Astrocyte (in vitro differentiated cells and primary cell): ENCODE results near the gene APOL6. TPM values are rescaled to one million over a fixed set of nuclear protein-coding genes. Genes with fewer than 3 reads are reported as not detected.

ENCODE experiments used
- DNase-seq: peaks from one replicate; pipeline ENCODE4 v3.0.0-alpha.2; 2010; ENCODE audit warnings: low read depth
- FAIRE-seq: peaks from 2 replicates; lab custom pipeline; 2011; peaks lifted over from hg19 to GRCh38; lab: Jason Lieb, UNC
- H2AFZ ChIP-seq: 2 replicates; pipeline ENCODE4 v1.6.0; 2012; ENCODE audit warnings: low read depth, low read length, inconsistent platforms
- H3K27ac ChIP-seq: 2 replicates; pipeline ENCODE4 v1.5.1; 2011; ENCODE audit warnings: low read depth, low read length, inconsistent platforms
- H3K27me3 ChIP-seq: 2 replicates; pipeline ENCODE4 v1.6.0; 2011; ENCODE audit warnings: low read length, inconsistent platforms; ENCODE audit not compliant: insufficient read depth
- H3K36me3 ChIP-seq: 2 replicates; pipeline ENCODE4 v1.5.1; 2011; ENCODE audit warnings: low read length, inconsistent platforms; ENCODE audit not compliant: insufficient read depth
- H3K4me1 ChIP-seq: 2 replicates; pipeline ENCODE4 v1.5.1; 2011; ENCODE audit warnings: low read length, inconsistent platforms; ENCODE audit not compliant: insufficient read depth
- H3K4me2 ChIP-seq: 2 replicates; pipeline ENCODE4 v1.6.0; 2012; ENCODE audit warnings: low read length, inconsistent platforms
- H3K4me3 ChIP-seq: 2 replicates; pipeline ENCODE4 v1.5.1; 2011; ENCODE audit warnings: low read depth, mild to moderate bottlenecking, low read length, inconsistent platforms; ENCODE audit not compliant: insufficient read depth
- H3K79me2 ChIP-seq: 2 replicates; pipeline ENCODE4 v1.6.0; 2012; ENCODE audit warnings: mild to moderate bottlenecking, low read length, inconsistent platforms; ENCODE audit not compliant: insufficient read depth
- H3K9ac ChIP-seq: 2 replicates; pipeline ENCODE4 v1.6.0; 2012; ENCODE audit warnings: mild to moderate bottlenecking, low read length, inconsistent platforms
- H3K9me3 ChIP-seq: 2 replicates; pipeline ENCODE4 v1.5.1; 2012; ENCODE audit warnings: low read depth, mild to moderate bottlenecking, low read length, inconsistent platforms; ENCODE audit not compliant: insufficient read depth
- H4K20me1 ChIP-seq: 2 replicates; pipeline ENCODE4 v1.6.0; 2012; ENCODE audit warnings: low read length, inconsistent platforms; ENCODE audit not compliant: insufficient read depth
- H3K27ac Mint-ChIP-seq: one replicate; pipeline ENCODE4 v1.8.0; 2021; ENCODE audit warnings: mild to moderate bottlenecking, mixed read lengths; ENCODE audit not compliant: unreplicated experiment
- H3K27me3 Mint-ChIP-seq: one replicate; pipeline ENCODE4 v1.8.0; 2021; ENCODE audit warnings: low read depth, mixed read lengths; ENCODE audit not compliant: unreplicated experiment
- H3K36me3 Mint-ChIP-seq: one replicate; pipeline ENCODE4 v1.8.0; 2021; ENCODE audit warnings: low read depth, mixed read lengths; ENCODE audit not compliant: unreplicated experiment
- H3K4me1 Mint-ChIP-seq: one replicate; pipeline ENCODE4 v1.8.0; 2021; ENCODE audit warnings: low read depth, mixed read lengths; ENCODE audit not compliant: unreplicated experiment
- H3K4me3 Mint-ChIP-seq: one replicate; pipeline ENCODE4 v1.8.0; 2021; ENCODE audit warnings: mild to moderate bottlenecking, moderate library complexity, mixed read lengths; ENCODE audit not compliant: unreplicated experiment
- H3K9me3 Mint-ChIP-seq: one replicate; pipeline ENCODE4 v1.8.0; 2021; ENCODE audit warnings: mild to moderate bottlenecking, mixed read lengths; ENCODE audit not compliant: unreplicated experiment
- CTCF ChIP-seq: IDR thresholded peaks from 2 replicates; pipeline ENCODE4 v1.5.1; 2011; ENCODE audit warnings: low read depth, mild to moderate bottlenecking, inconsistent platforms, low read length, moderate library complexity; ENCODE audit not compliant: insufficient read depth
- EZH2 ChIP-seq: IDR thresholded peaks from 2 replicates; pipeline ENCODE4 v1.6.1; 2012; ENCODE audit warnings: mild to moderate bottlenecking, low read length, inconsistent platforms; ENCODE audit not compliant: insufficient read depth
- total RNA-seq: library from RNA; stranded (reverse); gene quantifications from 2 replicates; pipeline ENCODE4 v1.2.1, GENCODE V29; 2021

APOL6 gene
- total RNA-seq, 1 donor from 2014 or later: 5.9 TPM

GRCh38 chr22:35600476-35600875 is 47.8 kb upstream of the APOL6 start:
- TF ChIP-seq CTCF: no peak
- TF ChIP-seq EZH2: no peak
- H3K9ac ChIP-seq: no peak overlapping the region
- no peak overlapping the region for H3K4me2 ChIP-seq
- H3K27me3 ChIP-seq: no peaks in the 10 kb centered on the region
- H3K79me2 ChIP-seq: no peaks in the 10 kb centered on the region
- FAIRE-seq (no peak), DNase-seq (no peak)
- Mint-ChIP-seq H3K36me3 (no peaks in the 10 kb centered on the region), H3K27ac (no peak overlapping the region), H3K27me3 (peaks cover 11% of the 10 kb centered on the region), H3K4me3 (no peak overlapping the region), H3K4me1 (peaks cover 13% of the 10 kb centered on the region), H3K9me3 (no peaks in the 10 kb centered on the region)
- no peaks in the 10 kb centered on the region for H4K20me1 ChIP-seq
- no peak overlapping the region for H3K27ac ChIP-seq
- H3K36me3 ChIP-seq: no peaks in the 10 kb centered on the region
- H3K4me3 ChIP-seq: no peak overlapping the region
- no peak overlapping the region for H2AFZ ChIP-seq
- no peaks in the 10 kb centered on the region for H3K9me3 ChIP-seq
- peaks cover 18% of the 10 kb centered on the region for H3K4me1 ChIP-seq

- no peak overlapping the region for H3K9ac ChIP-seq
- no peak overlapping the region for H3K4me3 ChIP-seq
- H3K27ac ChIP-seq: no peak overlapping the region
- Mint-ChIP-seq H3K4me1 (peaks cover 13% of the 10 kb centered on the region), H3K4me3 (no peak overlapping the region), H3K27me3 (peaks cover 9% of the 10 kb centered on the region), H3K27ac (no peak overlapping the region), H3K9me3 (no peaks in the 10 kb centered on the region), H3K36me3 (no peaks in the 10 kb centered on the region)
- no peaks in the 10 kb centered on the region for H4K20me1 ChIP-seq
- peaks cover 18% of the 10 kb centered on the region for H3K4me1 ChIP-seq
- DNase-seq (no peak), FAIRE-seq (no peak)
- H3K9me3 ChIP-seq: no peaks in the 10 kb centered on the region
- TF ChIP-seq EZH2 (no peak), CTCF (no peak)
- H3K79me2 ChIP-seq: no peaks in the 10 kb centered on the region
- no peak overlapping the region for H2AFZ ChIP-seq
- H3K4me2 ChIP-seq: no peak overlapping the region
- H3K36me3 ChIP-seq: no peaks in the 10 kb centered on the region
- no peaks in the 10 kb centered on the region for H3K27me3 ChIP-seq
Measured at GRCh38 chr22:35601013-35601580, 47.1 kb upstream of the APOL6 start.

GRCh38 chr22:35601743-35602615 is 46.3 kb upstream of the APOL6 start:
- H3K36me3 ChIP-seq: no peaks in the 10 kb centered on the region
- Mint-ChIP-seq H3K4me1 (peaks cover 13% of the 10 kb centered on the region), H3K9me3 (no peaks in the 10 kb centered on the region), H3K27ac (no peak overlapping the region), H3K4me3 (no peak overlapping the region), H3K36me3 (no peaks in the 10 kb centered on the region), H3K27me3 (peaks cover 14% of the 10 kb centered on the region)
- no peak overlapping the region for H3K4me2 ChIP-seq
- H3K79me2 ChIP-seq: no peaks in the 10 kb centered on the region
- no peaks in the 10 kb centered on the region for H3K9me3 ChIP-seq
- no peaks in the 10 kb centered on the region for H3K27me3 ChIP-seq
- DNase-seq: peak; percentile 71
- no peak for FAIRE-seq
- H4K20me1 ChIP-seq: no peaks in the 10 kb centered on the region
- H2AFZ ChIP-seq: no peak overlapping the region
- TF ChIP-seq CTCF: no peak
- TF ChIP-seq EZH2: no peak
- H3K4me1 ChIP-seq: peaks cover 18% of the 10 kb centered on the region
- no peak overlapping the region for H3K4me3 ChIP-seq
- no peak overlapping the region for H3K27ac ChIP-seq
- no peak overlapping the region for H3K9ac ChIP-seq
